Measurements from ENCODE around the gene MAP4. TPM values are rescaled to one million over a fixed set of nuclear protein-coding genes. Genes with fewer than 3 reads are reported as not detected.

Gene MAP4
- total and polyA plus RNA-seq, 2 donors (not counting 3 experiments of a cell fraction or from before 2014, with no cell fraction given), result 121 to 290 TPM

GRCh38 chr3:47874438-47874837 lies 141.8 kb downstream of the MAP4 start:
- Histone ChIP-seq H3K4me1 (ENCODE audit: control insufficient read depth, extremely low read depth, insufficient read depth, low read length) (peaks cover 20% of the 10 kb centered on the region), H3K9ac (replicated peaks; ENCODE audit: extremely low read depth, insufficient read depth, low read length) (no peak overlapping the region), H2AFZ (ENCODE audit: low read depth, low read length) (no peak overlapping the region), H3K9me3 (replicated peaks; ENCODE audit: control insufficient read depth, insufficient read depth, low read length) (no peaks in the 10 kb centered on the region), H4K20me1 (replicated peaks; ENCODE audit: control insufficient read depth, extremely low read depth, insufficient read depth, low read length) (no peaks in the 10 kb centered on the region), H3K36me3 (ENCODE audit: control insufficient read depth in 2 of 2, extremely low read depth in 1 of 2, insufficient read depth in 2 of 2, low read length in 2 of 2) (peaks cover 14 to 22% of the 10 kb centered on the region in 2 experiments), H3K4me2 (ENCODE audit: insufficient read depth, low read length) (no peak overlapping the region), H3K27ac (ENCODE audit: insufficient read depth, low read depth, low read length) (no peak overlapping the region), H3K4me3 (replicated peaks in 1 of 3; ENCODE audit: insufficient read depth in 1 of 3, low read depth in 1 of 3, low read length in 3 of 3) (no peak overlapping the region), H3K79me2 (ENCODE audit: control insufficient read depth, insufficient read depth, low read length) (peaks cover 1% of the 10 kb centered on the region), H3K9me1 (replicated peaks; ENCODE audit: control insufficient read depth, extremely low read depth, insufficient read depth, low read length) (no peaks in the 10 kb centered on the region), H3K27me3 (ENCODE audit: control insufficient read depth in 2 of 2, insufficient read depth in 2 of 2, low read length in 2 of 2) (no peaks in the 10 kb centered on the region)
- intact Hi-C loops (cut with micrococcal nuclease) (no loop called here), dilution Hi-C loops (cut with MboI; ENCODE audit: extremely low pct_ligation_motif_present, low sequenced_read_pairs) (no loop called here)
- ChIA-PET CTCF (interaction anchor here (0.9 to 2.7 kb wide), 3 partner anchors 115 to 284 kb away, joined by 3 to 11 read pairs (median 10); no protein-coding TSS in a partner anchor), POLR2A (no interaction called here)
- no peak for FAIRE-seq
- TF ChIP-seq MYC (IDR thresholded peaks at IDR 0.05; ENCODE audit: low read depth, low read length) (no peak), FOS (IDR thresholded peaks at IDR 0.05; ENCODE audit: borderline replicate concordance, insufficient read depth, low read length) (no peak)
- DNase-seq (ENCODE audit: low read depth, low spot score), result no peak
- BruUV-seq (replicated peaks), result no TSS peak

- POLR2A ChIA-PET, result no interaction called here
- Histone ChIP-seq H3K4me2 (ENCODE audit: insufficient read depth, low read length) (no peak overlapping the region), H3K36me3 (ENCODE audit: control insufficient read depth in 2 of 2, extremely low read depth in 1 of 2, insufficient read depth in 2 of 2, low read length in 2 of 2) (peaks cover 25 to 28% of the 10 kb centered on the region in 2 experiments), H3K27ac (ENCODE audit: insufficient read depth, low read depth, low read length) (no peak overlapping the region), H3K27me3 (ENCODE audit: control insufficient read depth in 2 of 2, insufficient read depth in 2 of 2, low read length in 2 of 2) (no peaks in the 10 kb centered on the region), H4K20me1 (replicated peaks; ENCODE audit: control insufficient read depth, extremely low read depth, insufficient read depth, low read length) (no peaks in the 10 kb centered on the region), H3K4me3 (replicated peaks in 1 of 3; ENCODE audit: insufficient read depth in 1 of 3, low read depth in 1 of 3, low read length in 3 of 3) (no peak overlapping the region), H3K4me1 (ENCODE audit: control insufficient read depth, extremely low read depth, insufficient read depth, low read length) (peaks cover 10% of the 10 kb centered on the region), H3K9ac (replicated peaks; ENCODE audit: extremely low read depth, insufficient read depth, low read length) (no peak overlapping the region), H3K79me2 (ENCODE audit: control insufficient read depth, insufficient read depth, low read length) (no peaks in the 10 kb centered on the region), H3K9me1 (replicated peaks; ENCODE audit: control insufficient read depth, extremely low read depth, insufficient read depth, low read length) (no peaks in the 10 kb centered on the region), H3K9me3 (replicated peaks; ENCODE audit: control insufficient read depth, insufficient read depth, low read length) (no peaks in the 10 kb centered on the region), H2AFZ (ENCODE audit: low read depth, low read length) (no peak overlapping the region)
- FAIRE-seq (no peak), DNase-seq (ENCODE audit: low read depth, low spot score) (no peak)
- no peak for TF ChIP-seq GATA2 (IDR thresholded peaks at IDR 0.05; ENCODE audit: insufficient read depth, insufficient read length, low read depth, low read length)
- no peak for TF ChIP-seq POLR2AphosphoS5 (IDR thresholded peaks at IDR 0.05; ENCODE audit: insufficient read depth, low read depth, low read length)
- TF ChIP-seq JUN (IDR thresholded peaks at IDR 0.05; ENCODE audit: borderline replicate concordance, insufficient read depth, insufficient read length, low read depth), result no peak
- no peak for TF ChIP-seq MYC (IDR thresholded peaks at IDR 0.05; ENCODE audit: low read depth, low read length)
- no peak for TF ChIP-seq FOS (IDR thresholded peaks at IDR 0.05; ENCODE audit: borderline replicate concordance, insufficient read depth, low read length)
- no peak for TF ChIP-seq POLR2A (IDR thresholded peaks at IDR 0.05; ENCODE audit: low read depth, low read length)
- TF ChIP-seq MAX (IDR thresholded peaks at IDR 0.05; ENCODE audit: insufficient read depth, insufficient read length), result no peak
- TF ChIP-seq EZH2 (IDR thresholded peaks at IDR 0.05; ENCODE audit: borderline replicate concordance, low read depth, low read length, severe bottlenecking), result no peak
- no peak for TF ChIP-seq CTCF (IDR thresholded peaks at IDR 0.05; ENCODE audit: extremely low read depth in 1 of 2, insufficient read depth in 1 of 2, low read depth in 1 of 2, low read length in 2 of 2)
- dilution Hi-C loops (cut with MboI; ENCODE audit: extremely low pct_ligation_motif_present, low sequenced_read_pairs), result no loop called here
- CTCF ChIA-PET, result interaction anchor here (1.1 to 2.7 kb wide), 5 partner anchors 8 to 285 kb away, joined by 3 to 11 read pairs (median 6); no protein-coding TSS in a partner anchor
- no TSS peak for BruUV-seq (replicated peaks)
- intact Hi-C loops (cut with micrococcal nuclease), result no loop called here
Measured at GRCh38 chr3:47872916-47873315, 143.3 kb downstream of the MAP4 start.

All from endothelial cell of umbilical vein (primary cell).